Measurements from ENCODE around the gene MYH14. TPM values are rescaled to one million over a fixed set of nuclear protein-coding genes. Genes with fewer than 3 reads are reported as not detected.

MYH14 gene
- total and polyA plus RNA-seq, 10 of the 15 experiments (the other 5 are each of a cell fraction or from before 2014, with no cell fraction given) = 0.06 to 0.69 (median 0.15) TPM; not detected in 4

- CTCF ChIA-PET = interaction anchor here (1.4 kb wide), 1 partner anchor 153 kb away, joined by 4 read pairs; no protein-coding TSS in a partner anchor
- Histone ChIP-seq H3K36me3 (ENCODE audit: control insufficient read depth in 2 of 2, insufficient read depth in 2 of 2, low read length in 1 of 2) (no peaks in the 10 kb centered on the region), H3K9me3 (replicated peaks; ENCODE audit: control insufficient read depth, insufficient read depth, low read length) (no peaks in the 10 kb centered on the region), H3K4me3 (no peak overlapping the region), H3K4me2 (ENCODE audit: control insufficient read depth, insufficient read depth) (no peak overlapping the region), H4K20me1 (ENCODE audit: control insufficient read depth, insufficient read depth) (no peaks in the 10 kb centered on the region), H3K27me3 (replicated peaks in 1 of 2; ENCODE audit: control insufficient read depth in 2 of 2, insufficient read depth in 2 of 2, low read length in 1 of 2) (no peaks in the 10 kb centered on the region; a peak in 2 of 4 replicates), H3K27ac (ENCODE audit: control insufficient read depth, insufficient read depth) (no peak overlapping the region), H3K79me2 (ENCODE audit: control insufficient read depth, insufficient read depth, low read length) (no peaks in the 10 kb centered on the region), H2AFZ (ENCODE audit: control insufficient read depth, low read depth, low read length) (no peak overlapping the region), H3K4me1 (ENCODE audit: control insufficient read depth, insufficient read depth, low read length) (no peaks in the 10 kb centered on the region), H3K9ac (ENCODE audit: control insufficient read depth, insufficient read depth, low read length) (no peak overlapping the region)
- POLR2A ChIA-PET = no interaction called here
- intact Hi-C loops (cut with micrococcal nuclease; ENCODE audit: unreplicated experiment) = no loop called here
- no peak for FAIRE-seq
- no peak for DNase-seq (ENCODE audit: low read depth, low spot score)
- SMC1A ChIA-PET (ENCODE audit: uncharacterized antibody, unreplicated experiment) = no interaction called here
- BruUV-seq (replicated peaks) = no TSS peak
- WGBS (ENCODE audit: insufficient coverage, insufficient replicate concordance, low lambda C conversion rate, missing lambda C conversion rate) = 49% methylated on average over 4 of the region's 15 CpGs
- RAD21 ChIA-PET (ENCODE audit: unreplicated experiment) = no interaction called here
- TF ChIP-seq ZNF622 (IDR thresholded peaks at IDR 0.05) = no peak
- no peak for TF ChIP-seq RAD21 (IDR thresholded peaks at IDR 0.05; ENCODE audit: insufficient read depth, low read depth, low read length)
- TF ChIP-seq BMI1 (IDR thresholded peaks at IDR 0.05; ENCODE audit: borderline replicate concordance) = no peak
- no peak for TF ChIP-seq CUX1 (IDR thresholded peaks at IDR 0.05; ENCODE audit: insufficient replicate concordance, low read depth, low read length)
- no peak for TF ChIP-seq MTA3 (IDR thresholded peaks at IDR 0.05; ENCODE audit: borderline replicate concordance, low read length)
- no peak for TF ChIP-seq CHD4 (IDR thresholded peaks at IDR 0.05)
- no peak for TF ChIP-seq TAF1 (IDR thresholded peaks at IDR 0.05; ENCODE audit: borderline replicate concordance, low read depth, low read length)
- no peak for TF ChIP-seq ATF2 (IDR thresholded peaks at IDR 0.05; ENCODE audit: low read length)
- in situ Hi-C loops (cut with MboI) = no loop called here
- ATAC-seq = no peak
These were observed 73.1 kb downstream of the MYH14 start for GRCh38 chr19:50276370-50277063.

Data from GM12878 (cell line).